HG03103 (cell line): ENCODE data around the gene HMX1.

ENCODE experiments used
- ATAC-seq: cut with Tn5 transposase; IDR thresholded peaks from one replicate; pipeline ENCODE4 v1.9.1; 2021; ENCODE audit warnings: low read depth; ENCODE audit not compliant: unreplicated experiment

Gene HMX1

GRCh38 chr4:8910100-8910821 is 38.6 kb upstream of the HMX1 start:
- ATAC-seq: no peak

- no peak for ATAC-seq
Measured at GRCh38 chr4:8909548-8909947, 37.9 kb upstream of the HMX1 start.

- ATAC-seq: no peak
Measured at GRCh38 chr4:8908206-8908893, 36.7 kb upstream of the HMX1 start.

- ATAC-seq: no peak
Measured at GRCh38 chr4:8907596-8908205, 36.1 kb upstream of the HMX1 start.

GRCh38 chr4:8906991-8907595 is 35.5 kb upstream of the HMX1 start:
- ATAC-seq: no peak

GRCh38 chr4:8906668-8906970 is 35.0 kb upstream of the HMX1 start:
- ATAC-seq: no peak

- no peak for ATAC-seq
Measured at GRCh38 chr4:8905773-8906667, 34.4 kb upstream of the HMX1 start.

- ATAC-seq: no peak
Measured at GRCh38 chr4:8905226-8905772, 33.7 kb upstream of the HMX1 start.

GRCh38 chr4:8904666-8905065 is 33.0 kb upstream of the HMX1 start:
- no peak for ATAC-seq

- ATAC-seq: no peak
Measured at GRCh38 chr4:8904041-8904501, 32.4 kb upstream of the HMX1 start.

GRCh38 chr4:8901335-8901734 is 29.7 kb upstream of the HMX1 start:
- ATAC-seq: no peak

- no peak for ATAC-seq
Measured at GRCh38 chr4:8900588-8900987, 28.9 kb upstream of the HMX1 start.

- no peak for ATAC-seq
Measured at GRCh38 chr4:8898419-8898818, 26.8 kb upstream of the HMX1 start.

- no peak for ATAC-seq
Measured at GRCh38 chr4:8897251-8898167, 25.9 kb upstream of the HMX1 start.

GRCh38 chr4:8896506-8896905 is 24.9 kb upstream of the HMX1 start:
- ATAC-seq: no peak

GRCh38 chr4:8896071-8896470 is 24.4 kb upstream of the HMX1 start:
- ATAC-seq: no peak

GRCh38 chr4:8895295-8895694 is 23.7 kb upstream of the HMX1 start:
- ATAC-seq: no peak

GRCh38 chr4:8894424-8894816 is 22.8 kb upstream of the HMX1 start:
- no peak for ATAC-seq
